Transverse colon (tissue), 4 donors: Measurements from ENCODE around the gene COL13A1. TPM values are rescaled to one million over a fixed set of nuclear protein-coding genes. Genes with fewer than 3 reads are reported as not detected.

Source experiments
- DNase-seq: peaks from one replicate; pipeline ENCODE4 v3.0.0-alpha.2; 2019
- H3K27ac ChIP-seq, 4 donors: fragments of 200-600 bp; sonication (generic); 2 replicates each; pipeline ENCODE4 v1.5.1; 2016 to 2018; ENCODE audit warnings: inconsistent platforms in 4 of 4
- H3K27me3 ChIP-seq: fragments of 200-600 bp; sonication (generic); 2 replicates; pipeline ENCODE4 v1.5.1; 2017; ENCODE audit warnings: inconsistent platforms
- H3K36me3 ChIP-seq, 4 donors: fragments of 200-600 bp; sonication (generic); 2 replicates each; pipeline ENCODE4 v1.5.1; 2017 to 2019; ENCODE audit warnings: inconsistent platforms in 4 of 4
- H3K4me1 ChIP-seq, 4 donors: fragments of 200-600 bp; sonication (generic); 2 replicates each; pipeline ENCODE4 v1.5.1; 2017 to 2020; ENCODE audit warnings: inconsistent platforms in 4 of 4
- H3K4me3 ChIP-seq, 4 donors: fragments of 200-600 bp; sonication (generic); 1 replicate in 1 of 4; 2 replicates in 3 of 4; pipeline versions ENCODE4 v1.5.1 to v1.6.1; 2017 to 2019; ENCODE audit warnings: inconsistent platforms in 4 of 4
- H3K9me3 ChIP-seq, 2 donors: fragments of 200-600 bp; sonication (generic); 2 replicates each; pipeline ENCODE4 v1.5.1; 2017 to 2019; ENCODE audit warnings: inconsistent platforms in 2 of 2
- CTCF ChIP-seq, 5 experiments: fragments of 200-600 bp in 3 of 5; fragments of 450-650 bp in 2 of 5; sonication (generic) in 3 of 5; IDR thresholded peaks; 1 replicate in 2 of 5; 2 replicates in 3 of 5; pipeline ENCODE4 v1.5.1; 2016 to 2017; ENCODE audit warnings: antibody characterized with exemption in 5 of 5, inconsistent platforms in 3 of 5, mild to moderate bottlenecking in 2 of 5, moderate library complexity in 1 of 5
- EP300 ChIP-seq: sonication (generic); formaldehyde crosslinking; IDR thresholded peaks from one replicate; pipeline ENCODE4 v1.6.1; 2017; ENCODE audit warnings: antibody characterized with exemption, low read depth
- POLR2A ChIP-seq: fragments of 450-650 bp; IDR thresholded peaks from one replicate; pipeline ENCODE4 v1.6.1; 2016; ENCODE audit warnings: antibody characterized with exemption, mild to moderate bottlenecking, moderate library complexity
- POLR2AphosphoS5 ChIP-seq, 3 donors: sonication (generic); formaldehyde crosslinking; IDR thresholded peaks; one replicate each; pipeline ENCODE4 v1.6.1; 2016; ENCODE audit warnings: antibody characterized with exemption in 3 of 3
- WGBS, 2 donors: methylation state at CpG; one replicate each; pipeline ENCODE4 v1.1.5; 2018; ENCODE audit warnings: low coverage in 1 of 2; 5-methylcytosine and 5-hydroxymethylcytosine counted together
- in situ Hi-C, 4 donors: fragments of 200-750 bp; cut with MboI; loops; one replicate each; pipeline versions ENCODE4 v1.15.0 to v1.15.1; 2017; ENCODE audit warnings: low sequenced_read_pairs in 3 of 4, low pct_ligation_motif_present in 1 of 4, low pct_unique_long_range_greater_than_20kb in 1 of 4
- intact Hi-C: fragments of 100-400 bp; cut with DNase I; formaldehyde crosslinking; loops from one replicate; pipeline ENCODE4 v1.15.1; 2023; ENCODE audit warnings: low total_unique reads
- total RNA-seq, 4 donors: library from RNA; depleted of rRNA; stranded (reverse); fragments of >200 nt; gene quantifications; one replicate each; pipeline ENCODE4 v1.1.0, GENCODE V29; 2016

Gene COL13A1
- total RNA-seq, 4 donors from 2014 or later: 0.68 to 8.2 (median 2.1) TPM

DNA sequence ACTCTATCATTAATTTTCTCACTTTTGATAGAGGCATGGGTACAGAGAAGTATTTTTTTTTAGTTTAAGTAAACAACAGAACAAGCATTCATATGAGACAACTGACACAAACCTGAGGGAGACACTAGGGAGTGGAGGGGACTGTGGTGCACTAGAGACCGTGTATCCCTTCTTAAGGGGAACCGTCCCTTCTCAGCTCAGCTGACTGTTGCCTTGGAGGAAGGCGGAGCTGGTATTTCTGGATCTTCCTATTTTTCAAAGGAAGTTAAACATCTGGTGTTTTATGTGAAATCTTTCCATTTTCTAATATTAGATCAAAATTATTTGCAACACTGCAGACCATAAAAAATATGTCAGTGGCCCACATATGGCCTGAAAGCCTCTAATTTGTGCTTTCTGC is 137.4 kb downstream of the COL13A1 start:
- 81% methylated on average over 3 of the region's 3 CpGs; no CpG with 5 or more reads in 1 of the 2 donors for WGBS, 2 donors
- intact Hi-C loops: no loop called here
- no peaks in the 10 kb centered on the region for H3K9me3 ChIP-seq
- no peak overlapping the region for H3K4me3 ChIP-seq
- H3K27me3 ChIP-seq: no peaks in the 10 kb centered on the region
- no peak overlapping the region for H3K27ac ChIP-seq
- no peaks in the 10 kb centered on the region for H3K4me1 ChIP-seq
- in situ Hi-C loops: no loop called here
- H3K36me3 ChIP-seq: no peaks in the 10 kb centered on the region
- no peak for TF ChIP-seq CTCF (IDR thresholded peaks at IDR 0.05)
- TF ChIP-seq POLR2AphosphoS5 (IDR thresholded peaks at IDR 0.05): no peak
- TF ChIP-seq POLR2A: no peak
- DNase-seq: no peak

DNA sequence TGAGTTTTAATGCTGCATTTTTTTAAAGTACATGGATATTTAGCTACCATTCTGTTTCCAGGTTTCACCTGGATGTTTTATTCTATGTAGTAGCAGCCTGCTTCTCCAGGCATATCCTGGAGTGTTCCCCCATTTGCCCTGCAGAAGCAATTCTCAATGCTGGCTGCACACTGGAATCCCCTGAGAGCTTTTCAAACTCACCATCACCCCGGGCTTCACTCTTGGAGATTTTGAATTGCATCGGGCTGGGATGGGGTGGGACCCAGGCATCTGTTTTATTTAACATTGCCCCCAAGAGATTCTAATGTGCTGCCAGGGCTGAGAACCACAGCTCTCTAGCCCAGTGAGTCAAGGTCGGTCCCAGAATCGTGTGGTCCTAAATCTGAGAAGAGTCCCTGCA is 137.8 kb downstream of the COL13A1 start:
- H3K27ac ChIP-seq: no peak overlapping the region
- intact Hi-C loops: no loop called here
- in situ Hi-C loops: no loop called here

GRCh38 chr10:69941730-69942129 is 140.0 kb downstream of the COL13A1 start:
- no peak for TF ChIP-seq EP300
- TF ChIP-seq POLR2AphosphoS5 (IDR thresholded peaks at IDR 0.05): no peak
- no peak for TF ChIP-seq POLR2A
- no peak for TF ChIP-seq CTCF (IDR thresholded peaks at IDR 0.05)
- no peaks in the 10 kb centered on the region for H3K4me1 ChIP-seq
- H3K27ac ChIP-seq: no peak overlapping the region
- no peaks in the 10 kb centered on the region for H3K27me3 ChIP-seq
- DNase-seq: no peak
- H3K9me3 ChIP-seq: no peaks in the 10 kb centered on the region
- WGBS, 2 donors: 93% methylated on average over 11 of the region's 11 CpGs; no CpG with 5 or more reads in 1 of the 2 donors
- in situ Hi-C loops: no loop called here
- H3K36me3 ChIP-seq: no peaks in the 10 kb centered on the region
- intact Hi-C loops: no loop called here
- no peak overlapping the region for H3K4me3 ChIP-seq

More for the DNA sequence above, 137.8 kb downstream of the COL13A1 start:
- H3K36me3 ChIP-seq: no peaks in the 10 kb centered on the region
- no peaks in the 10 kb centered on the region for H3K27me3 ChIP-seq
- no peaks in the 10 kb centered on the region for H3K4me1 ChIP-seq
- H3K4me3 ChIP-seq: no peak overlapping the region
- TF ChIP-seq CTCF (IDR thresholded peaks at IDR 0.05): no peak
- WGBS, 2 donors: 79% methylated on average over 4 of the region's 4 CpGs; no CpG with 5 or more reads in 1 of the 2 donors
- no peaks in the 10 kb centered on the region for H3K9me3 ChIP-seq
- no peak for DNase-seq

DNA sequence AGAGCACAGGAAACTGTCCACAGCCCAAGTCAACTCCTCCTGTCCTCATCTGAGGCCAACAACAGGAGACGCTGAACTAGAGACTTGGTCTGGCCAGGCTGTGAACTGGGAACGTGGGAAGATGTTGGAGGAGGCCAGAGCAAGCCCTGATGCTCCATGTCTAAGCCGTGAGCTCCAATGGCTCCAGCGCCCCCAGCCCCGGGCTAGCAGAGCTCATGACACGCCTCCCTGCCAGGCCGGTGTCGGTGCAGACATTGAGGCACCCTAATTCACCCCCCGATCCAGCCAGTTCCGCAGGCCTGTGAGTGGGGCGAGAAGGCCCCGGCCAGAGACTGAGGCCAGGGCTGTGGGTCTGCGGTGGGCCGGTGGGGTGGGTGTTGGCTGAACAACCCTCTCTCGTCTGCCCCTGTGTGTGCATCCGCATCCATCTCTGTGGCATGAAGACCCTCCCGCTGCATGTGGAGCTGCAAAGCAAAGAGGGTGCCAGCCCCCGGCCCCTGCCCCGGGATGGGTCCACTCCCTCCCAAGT is 141.7 kb downstream of the COL13A1 start:
- in situ Hi-C loops: no loop called here
- no peaks in the 10 kb centered on the region for H3K4me1 ChIP-seq
- H3K27ac ChIP-seq: no peak overlapping the region
- intact Hi-C loops: no loop called here
- no peak for DNase-seq
- no peak for TF ChIP-seq POLR2AphosphoS5 (IDR thresholded peaks at IDR 0.05)
- no peak for TF ChIP-seq POLR2A
- no peak for TF ChIP-seq EP300
- H3K36me3 ChIP-seq: no peaks in the 10 kb centered on the region
- no peak overlapping the region for H3K4me3 ChIP-seq
- no peaks in the 10 kb centered on the region for H3K27me3 ChIP-seq
- 82% methylated on average over 13 of the region's 19 CpGs; no CpG with 5 or more reads in 1 of the 2 donors for WGBS, 2 donors
- no peaks in the 10 kb centered on the region for H3K9me3 ChIP-seq

- Histone ChIP-seq H3K4me3 (no peak overlapping the region), H3K4me1 (no peaks in the 10 kb centered on the region), H3K27me3 (no peaks in the 10 kb centered on the region), H3K27ac (no peak overlapping the region), H3K9me3 (no peaks in the 10 kb centered on the region), H3K36me3 (no peaks in the 10 kb centered on the region)
- TF ChIP-seq POLR2A (no peak), CTCF (IDR thresholded peaks at IDR 0.05) (no peak), EP300 (no peak), POLR2AphosphoS5 (IDR thresholded peaks at IDR 0.05) (no peak)
- in situ Hi-C loops (no loop called here), intact Hi-C loops (no loop called here)
- no peak for DNase-seq
- 82 to 100% methylated on average over 1 to 10 of the region's 10 CpGs for WGBS, 2 donors
Measured at GRCh38 chr10:69944761-69945160, 143.1 kb downstream of the COL13A1 start.
